COR-L47 (cell line): ENCODE measurements around the gene CENPH.
"Not testable (repeated sequence)": the region's sequence is repeated elsewhere in the genome, so short reads cannot be mapped to it uniquely, and the experiment has no call there.

Experiments used
- DNase-seq: peaks from one replicate; lab custom pipeline; 2025; lab: John Stamatoyannopoulos, UW

The CENPH gene

DNA sequence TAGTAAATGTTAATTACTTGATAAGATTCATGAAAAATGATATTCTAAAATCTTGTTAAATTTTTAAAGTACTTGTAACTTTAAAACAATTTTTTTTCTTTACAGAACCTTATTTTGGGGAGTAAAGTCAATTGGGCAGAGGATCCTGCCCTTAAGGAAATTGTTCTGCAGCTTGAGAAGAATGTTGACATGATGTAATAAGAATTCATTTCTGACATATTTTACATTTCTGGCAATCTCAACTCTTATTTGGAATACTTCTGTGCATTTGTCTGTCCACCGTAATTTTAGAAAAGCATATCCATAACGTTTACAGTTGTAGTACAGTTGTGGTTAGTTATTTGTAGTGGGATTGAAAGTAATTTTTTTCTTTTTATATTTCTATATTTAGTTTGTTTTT lies 20.2 kb downstream of the CENPH start:
- no peak for DNase-seq

DNA sequence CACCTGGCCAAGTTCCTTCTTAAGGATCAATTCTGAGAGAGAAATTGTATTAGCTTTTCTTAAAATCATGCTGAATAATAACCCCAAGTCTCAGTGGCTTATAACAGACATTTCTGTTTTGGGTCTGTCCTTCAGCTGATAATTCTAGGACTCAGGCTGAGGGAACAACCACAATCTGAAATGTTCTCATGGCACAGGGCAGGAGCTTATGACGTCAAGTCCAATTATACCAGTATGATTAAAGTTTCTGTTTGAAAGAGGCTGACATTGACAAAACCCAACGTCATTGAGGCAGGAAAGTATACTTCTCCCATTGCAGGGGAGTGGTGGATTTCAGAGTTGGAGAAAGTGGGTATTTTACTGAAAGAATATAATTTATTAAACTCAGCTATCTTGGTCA lies 21.8 kb downstream of the CENPH start:
- no peak for DNase-seq

DNA sequence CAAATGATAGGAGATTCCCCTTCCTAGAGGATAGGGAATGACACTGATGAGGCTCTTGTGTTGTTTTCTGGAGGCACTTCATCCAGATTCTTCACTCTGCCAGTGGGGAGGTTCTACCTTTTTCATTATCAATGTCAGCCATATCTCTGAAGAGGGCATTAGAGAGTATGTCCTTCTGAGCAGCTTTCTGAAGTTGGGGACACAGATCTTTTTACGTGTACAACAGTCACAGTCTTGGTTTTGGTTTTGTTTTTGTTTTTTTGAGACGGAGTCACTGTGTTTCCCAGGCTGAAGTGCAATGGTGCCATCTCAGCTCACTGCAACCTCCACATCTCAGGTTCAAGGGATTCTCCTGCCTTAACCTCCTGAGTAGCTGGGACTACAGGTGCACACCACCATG lies 22.6 kb downstream of the CENPH start:
- DNase-seq = no peak

DNA sequence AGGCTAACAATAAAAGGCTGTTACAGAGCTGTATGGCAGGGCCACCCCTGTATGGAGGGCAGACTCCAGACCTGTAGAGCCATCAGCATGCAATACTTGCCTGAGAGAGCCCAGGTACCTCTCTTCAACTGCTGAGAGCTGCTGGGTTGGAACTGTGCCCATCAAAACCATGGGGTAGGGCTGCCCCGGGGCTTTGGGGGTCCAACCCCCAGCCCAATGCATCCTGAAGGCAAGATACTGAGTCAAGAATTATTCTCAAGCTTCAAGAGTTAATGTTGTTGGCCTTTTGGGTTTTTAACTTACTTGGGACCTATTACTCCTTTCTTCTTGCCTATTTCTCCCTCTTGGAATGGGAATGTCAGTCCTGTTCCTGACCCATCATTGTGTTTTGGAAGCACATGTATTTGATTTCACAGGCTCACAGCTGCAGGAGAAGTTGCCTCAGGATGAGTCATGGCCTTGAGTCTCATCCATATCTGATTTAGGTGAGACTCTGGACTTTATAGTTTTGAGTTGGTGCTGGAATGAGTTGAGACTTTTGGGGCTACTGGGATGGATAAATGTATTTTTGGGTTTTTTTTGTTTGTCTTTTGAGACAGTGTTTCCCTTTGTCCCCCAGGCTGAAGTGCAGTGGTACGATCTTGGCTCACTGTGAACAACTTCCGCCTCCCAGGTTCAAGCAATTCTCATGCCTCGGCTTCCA lies 24.3 kb downstream of the CENPH start:
- DNase-seq = no peak

DNA sequence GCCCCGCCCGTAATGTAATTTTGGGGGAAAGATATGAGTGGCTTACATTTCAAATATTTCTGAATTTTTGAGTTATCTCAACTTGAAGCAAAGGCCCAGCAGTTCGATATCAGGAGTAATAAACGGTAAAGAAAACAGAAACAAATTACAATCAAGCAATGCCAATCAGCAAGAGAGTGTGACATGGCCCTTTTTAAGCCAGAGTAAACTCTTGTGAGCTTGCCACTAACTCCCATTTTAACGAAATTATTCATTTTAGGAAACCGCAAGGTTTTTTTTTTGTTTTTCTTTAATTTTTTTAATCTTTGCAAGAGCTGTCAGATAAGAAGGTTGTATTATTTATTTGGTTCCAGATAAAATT lies 27.7 kb downstream of the CENPH start:
- DNase-seq = no peak

DNA sequence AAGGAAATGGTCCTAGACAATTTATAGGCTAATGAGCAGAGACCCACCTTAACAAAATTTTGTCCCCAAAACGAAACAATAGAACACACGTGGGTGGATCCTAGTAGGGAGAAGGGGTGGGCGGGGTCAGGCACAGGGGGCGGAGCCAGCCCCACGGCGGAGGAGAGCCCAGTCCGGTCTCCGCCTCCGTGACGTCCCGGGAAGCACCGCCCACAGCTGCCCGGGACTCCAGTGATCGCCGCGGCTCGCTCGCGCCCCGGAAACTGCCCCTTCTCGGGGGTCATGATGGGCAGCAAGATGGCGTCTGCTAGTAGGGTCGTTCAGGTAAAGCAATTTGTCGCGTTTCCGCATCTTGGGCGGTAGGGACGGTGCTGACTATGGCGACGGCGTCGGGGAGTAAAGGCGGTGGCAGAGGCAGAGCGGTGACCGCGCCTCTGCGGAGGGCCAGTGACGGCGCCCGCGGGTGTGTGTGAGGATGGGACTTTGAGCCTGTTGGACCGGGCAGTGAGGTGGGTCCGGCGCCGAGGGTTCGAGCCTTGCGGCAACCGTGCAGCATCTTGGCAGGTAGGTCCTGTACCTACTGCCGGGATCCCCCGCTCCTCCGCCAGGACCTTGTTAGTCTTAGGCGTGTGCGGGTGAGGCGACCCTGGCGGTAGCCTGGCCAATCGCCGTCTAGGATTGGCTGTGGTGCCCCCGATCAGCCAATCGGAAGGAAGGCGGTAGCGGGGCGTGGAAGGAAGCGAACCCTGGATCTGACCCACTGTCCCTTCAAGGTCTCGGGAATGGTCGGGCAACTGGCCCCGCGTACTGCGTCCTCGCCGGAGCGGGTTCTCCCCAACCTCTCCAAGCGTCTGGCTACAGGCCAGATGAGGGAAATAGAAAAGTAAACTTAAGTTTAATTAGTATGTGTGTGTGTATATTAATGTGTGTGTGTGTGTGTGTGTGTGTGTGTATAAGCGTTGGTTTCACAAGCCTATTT lies 28.5 kb downstream of the CENPH start:
- DNase-seq = peak; percentile 92

DNA sequence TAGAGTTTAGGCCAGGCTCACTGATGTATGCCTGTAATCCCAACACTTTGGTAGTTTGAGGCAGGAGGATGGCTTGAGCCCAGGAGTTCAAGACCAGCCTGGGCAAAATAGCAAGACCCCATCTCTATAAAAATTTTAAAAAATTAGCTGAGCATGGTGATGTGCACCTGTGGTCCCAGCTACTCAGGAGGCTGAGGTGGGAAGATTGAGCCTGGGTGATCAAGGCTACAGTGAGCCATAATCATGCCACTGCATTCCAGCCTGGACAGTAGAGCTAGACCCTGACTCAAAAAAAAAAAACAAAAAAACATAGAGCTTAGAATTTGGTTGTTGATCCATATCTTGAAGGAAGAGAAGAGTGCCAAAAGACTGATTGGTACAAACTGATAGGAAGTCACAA lies 30.6 kb downstream of the CENPH start:
- DNase-seq = no peak

DNA sequence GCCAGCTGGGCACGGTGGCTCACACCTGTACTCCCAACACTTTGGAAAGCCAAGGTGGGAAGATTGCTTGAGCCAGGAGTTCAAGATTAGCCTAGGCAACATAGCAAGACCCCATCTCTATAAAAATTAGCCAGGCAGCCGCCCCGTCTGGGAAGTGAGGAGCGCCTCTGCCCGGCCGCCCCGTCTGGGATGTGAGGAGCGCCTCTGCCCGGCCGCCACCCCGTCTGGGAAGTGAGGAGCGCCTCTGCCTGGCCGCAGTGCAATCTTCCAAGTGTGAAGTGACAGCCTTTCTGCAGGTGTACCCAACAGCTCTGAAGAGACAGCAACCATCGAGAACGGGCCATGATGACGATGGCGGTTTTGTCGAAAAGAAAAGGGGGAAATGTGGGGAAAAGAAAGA lies 31.0 kb downstream of the CENPH start:
- not testable (repeated sequence) for DNase-seq

DNA sequence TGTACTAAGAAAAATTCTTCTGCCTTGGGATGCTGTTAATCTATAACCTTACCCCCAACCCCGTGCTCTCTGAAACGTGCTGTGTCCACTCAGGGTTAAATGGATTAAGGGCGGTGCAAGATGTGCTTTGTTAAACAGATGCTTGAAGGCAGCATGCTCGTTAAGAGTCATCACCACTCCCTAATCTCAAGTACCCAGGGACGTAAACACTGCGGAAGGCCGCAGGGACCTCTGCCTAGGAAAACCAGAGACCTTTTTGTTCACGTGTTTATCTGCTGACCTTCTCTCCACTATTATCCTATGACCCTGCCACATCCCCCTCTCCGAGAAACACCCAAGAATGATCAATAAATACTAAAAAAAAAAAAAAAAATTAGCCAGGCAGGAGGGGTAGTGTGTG lies 31.4 kb downstream of the CENPH start:
- DNase-seq = not testable (repeated sequence)

DNA sequence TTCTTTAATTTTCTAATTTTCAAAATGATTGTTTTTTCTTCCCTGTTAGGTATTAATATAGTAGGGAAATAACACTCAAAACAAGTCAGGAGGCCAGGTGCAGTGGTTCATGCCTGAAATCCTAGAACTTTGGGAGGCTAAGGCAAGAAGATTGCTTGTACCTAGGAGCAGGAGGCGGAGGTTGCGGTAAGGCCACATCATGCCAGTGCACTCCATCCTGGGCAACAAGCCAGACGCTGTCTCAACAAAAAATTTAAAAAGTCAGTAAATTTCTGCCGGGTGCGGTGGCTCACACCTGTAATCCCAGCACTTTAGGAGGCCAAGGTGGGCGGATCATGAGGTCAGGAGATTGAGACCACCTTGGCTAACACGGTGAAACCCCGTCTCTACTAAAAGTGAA lies 35.1 kb downstream of the CENPH start:
- DNase-seq = no peak

DNA sequence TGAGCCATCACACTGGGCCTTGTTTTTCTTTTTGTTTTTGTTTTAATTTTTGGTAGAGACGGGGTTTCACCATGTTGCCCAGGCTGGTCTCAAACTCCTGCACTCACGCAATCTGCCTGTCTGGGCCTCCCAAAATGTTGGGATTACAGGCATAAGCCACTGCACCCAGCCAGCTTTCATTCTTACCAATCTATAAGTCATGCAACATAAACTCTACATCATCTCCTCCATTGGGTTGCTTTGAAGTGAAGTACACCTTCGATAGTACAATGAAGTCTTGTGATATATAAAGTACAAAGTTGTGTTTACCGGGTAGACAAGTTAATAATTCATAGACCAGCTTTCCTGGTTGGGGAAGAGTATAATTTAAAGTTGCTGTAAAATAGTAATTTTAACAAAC lies 36.5 kb downstream of the CENPH start:
- no peak for DNase-seq

DNA sequence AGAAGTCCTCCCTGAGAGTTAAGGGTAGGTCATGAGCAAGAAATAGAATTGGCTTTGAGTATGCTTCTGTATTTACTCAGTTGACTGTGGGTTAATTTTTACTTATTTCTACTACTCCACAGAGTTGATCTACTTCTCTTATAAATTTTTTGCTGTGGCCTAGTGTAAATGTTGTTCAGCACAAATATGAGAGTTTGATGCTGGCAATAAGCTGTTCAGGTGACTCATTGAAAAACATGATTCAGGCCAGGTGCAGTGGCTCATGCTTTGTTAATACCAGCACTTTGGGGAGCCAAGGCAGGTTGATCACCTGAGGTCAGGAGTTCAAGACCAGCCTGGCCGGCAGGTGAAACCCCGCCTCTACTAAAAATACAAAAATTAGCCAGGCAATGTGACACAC lies 40.8 kb downstream of the CENPH start:
- no peak for DNase-seq

DNA sequence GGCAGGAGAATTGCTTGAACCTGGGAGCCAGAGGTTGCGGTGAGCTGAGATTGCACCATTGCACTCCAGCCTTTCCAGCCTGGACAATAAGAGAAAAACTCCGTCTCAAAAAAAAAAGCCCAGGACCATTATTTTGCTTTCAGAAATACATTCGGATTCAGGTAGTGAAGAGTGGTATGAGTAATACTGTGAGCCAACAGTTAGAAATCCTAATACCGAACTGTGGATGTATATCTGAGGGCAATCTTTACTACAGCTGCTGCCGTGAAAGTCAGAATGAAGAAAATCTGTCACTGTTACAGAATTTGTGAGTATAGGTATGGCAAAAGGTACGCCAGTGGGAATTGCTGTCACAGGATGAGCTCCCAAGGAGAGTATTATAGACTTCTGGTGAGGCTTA lies 41.9 kb downstream of the CENPH start:
- DNase-seq = no peak

DNA sequence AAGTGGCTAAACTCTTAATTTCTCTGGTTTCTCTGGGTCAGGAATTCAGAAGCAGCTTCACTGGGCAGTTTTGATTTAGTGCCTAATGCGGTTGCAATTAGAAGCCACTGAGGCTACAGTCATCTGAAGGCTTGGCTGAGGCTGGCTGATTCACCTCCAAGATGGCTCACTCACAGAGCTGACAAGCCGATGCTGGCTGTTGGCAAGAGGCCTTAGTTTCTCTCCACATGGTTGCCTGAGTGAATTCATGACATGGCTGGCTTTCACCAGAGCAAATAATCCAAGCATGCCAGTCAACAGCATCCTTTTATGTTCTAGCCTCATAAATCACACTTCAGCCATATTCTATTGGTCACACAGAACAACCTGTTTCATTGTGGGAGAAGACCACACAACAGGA lies 42.5 kb downstream of the CENPH start:
- DNase-seq = no peak

DNA sequence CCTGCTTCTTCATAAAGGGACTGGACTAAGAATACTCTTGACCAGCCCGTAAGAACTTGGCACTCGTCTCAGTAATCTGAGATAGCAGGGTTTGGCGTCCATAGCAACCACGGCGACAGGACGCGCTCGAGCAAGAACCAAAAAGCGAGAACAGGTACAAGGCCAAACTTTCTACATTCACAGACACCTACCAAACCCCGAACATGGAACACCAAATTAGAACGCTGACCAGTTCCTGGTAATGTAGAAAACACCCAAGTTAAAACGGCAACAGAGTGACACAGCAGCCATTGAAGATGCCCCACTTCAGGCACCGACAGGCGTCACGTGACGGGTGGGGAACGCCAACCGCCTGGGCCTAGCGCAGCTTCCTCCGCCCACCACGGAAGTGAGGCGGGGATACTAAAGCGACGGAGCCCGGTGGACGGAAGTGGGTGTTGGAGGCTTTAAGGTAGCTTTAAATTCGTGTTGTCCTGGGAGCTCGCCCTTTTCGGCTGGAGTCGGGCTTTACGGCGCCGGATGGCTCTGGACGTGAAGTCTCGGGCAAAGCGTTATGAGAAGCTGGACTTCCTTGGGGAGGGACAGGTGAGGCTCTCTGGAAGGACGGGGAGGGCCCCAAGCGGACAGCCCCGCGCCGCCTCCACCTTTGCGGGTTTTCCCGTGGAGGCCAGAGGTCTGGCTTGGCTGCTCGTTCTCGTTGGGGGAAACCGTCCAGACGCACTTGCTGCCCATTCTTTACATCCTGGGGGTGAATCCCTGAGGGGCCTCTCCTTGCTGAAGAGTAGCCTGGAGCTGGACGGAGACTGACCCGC lies 45.3 kb downstream of the CENPH start, which contains the start of gene CDK7:
TSS of gene CDK7 (plus strand) at position 430 of the 812 bp plus-strand sequence. CDS start at position 520, 90 bp downstream.
- DNase-seq = peak; percentile 80

DNA sequence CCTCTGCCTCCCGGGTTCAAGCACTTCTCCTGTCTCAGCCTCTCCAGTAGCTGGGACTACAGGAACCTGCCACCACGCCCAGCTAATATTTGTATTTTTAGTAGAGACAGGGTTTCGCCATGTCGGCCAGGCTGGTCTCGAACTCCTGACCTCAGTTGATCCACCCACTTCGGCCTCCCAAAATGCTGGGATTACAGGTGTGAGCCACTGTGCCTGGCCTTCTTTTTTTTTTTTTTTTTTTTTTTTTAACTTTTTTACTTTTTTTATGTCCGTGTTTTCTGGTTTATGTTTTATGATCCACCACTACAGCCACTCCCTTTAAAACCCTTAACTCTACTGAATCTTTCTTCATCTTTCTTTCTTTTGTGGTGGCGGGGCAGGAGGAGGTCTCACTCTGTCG lies 47.4 kb downstream of the CENPH start:
- DNase-seq = not testable (repeated sequence)

DNA sequence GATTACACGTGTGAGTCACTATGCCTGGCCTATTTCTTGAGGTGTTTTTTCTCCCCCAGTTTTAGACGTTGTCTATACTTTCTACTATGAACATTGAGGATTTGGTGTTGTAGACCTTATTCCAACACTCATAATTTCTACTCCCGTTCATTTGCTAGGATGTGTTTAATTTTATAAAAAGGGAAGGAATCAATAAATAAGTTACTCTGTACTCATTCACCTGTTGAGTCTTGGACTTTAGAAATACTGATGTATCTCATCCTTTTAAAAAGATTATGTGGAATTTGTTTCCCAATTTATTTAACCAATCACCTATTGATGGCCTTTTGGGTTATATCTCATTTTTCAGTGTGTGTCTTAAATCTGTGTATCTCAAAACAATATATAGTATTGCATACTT lies 48.5 kb downstream of the CENPH start:
- DNase-seq = no peak

DNA sequence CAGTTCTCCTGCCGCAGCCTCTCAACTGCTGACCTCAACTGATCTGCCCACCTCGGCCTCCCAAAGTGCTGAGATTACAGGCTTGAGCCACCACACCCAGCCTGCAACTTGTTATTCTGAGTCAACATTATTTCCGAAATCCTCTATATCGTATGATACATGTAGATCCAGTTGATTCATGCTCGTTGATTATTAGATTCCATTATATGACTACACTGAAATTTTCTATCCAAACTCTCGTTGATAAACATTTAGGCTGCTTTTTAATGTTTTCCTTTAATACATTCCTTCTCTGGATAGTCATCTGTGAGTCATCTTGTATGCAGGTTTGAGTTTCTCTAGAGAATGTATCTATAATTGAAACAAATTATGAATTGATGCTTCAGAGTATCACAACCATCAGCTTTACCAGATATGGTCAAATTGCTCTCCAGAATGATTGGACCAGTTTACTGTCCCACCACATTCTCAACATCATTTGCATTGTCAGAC lies 49.4 kb downstream of the CENPH start:
- no peak for DNase-seq

DNA sequence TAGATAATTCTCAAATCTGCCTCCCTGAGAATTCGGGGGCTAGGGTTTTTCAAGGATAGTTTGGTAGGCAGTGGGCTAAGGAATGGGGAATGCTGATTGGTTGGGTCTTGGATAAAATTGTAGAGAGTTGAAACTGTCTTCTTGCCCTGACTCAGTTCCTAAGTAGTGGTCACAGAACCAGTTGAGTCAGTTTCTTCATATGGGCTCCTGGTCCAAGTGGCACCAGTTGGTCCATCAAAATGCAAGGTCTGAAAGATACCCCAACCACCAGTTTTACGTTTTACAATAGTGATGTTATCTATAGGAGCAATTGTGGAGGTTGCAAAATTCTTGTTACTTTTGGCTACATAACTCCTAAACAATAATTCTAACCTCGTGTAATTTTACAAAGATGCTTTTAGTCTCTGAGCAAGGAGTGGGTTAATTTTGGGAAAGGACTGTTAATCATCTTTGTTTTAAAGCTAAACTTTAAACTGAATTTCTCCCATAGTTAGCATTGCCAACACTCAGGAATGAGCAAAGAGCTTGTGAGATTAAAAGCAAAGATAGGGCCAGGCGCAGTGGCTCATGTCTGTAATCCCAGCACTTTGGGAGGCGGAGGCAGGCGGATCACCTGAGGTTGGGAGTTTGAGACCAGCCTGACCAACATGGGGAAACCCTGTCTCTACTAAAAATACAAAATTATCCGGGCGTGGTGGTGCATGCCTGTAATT lies 53.0 kb downstream of the CENPH start:
- no peak for DNase-seq

DNA sequence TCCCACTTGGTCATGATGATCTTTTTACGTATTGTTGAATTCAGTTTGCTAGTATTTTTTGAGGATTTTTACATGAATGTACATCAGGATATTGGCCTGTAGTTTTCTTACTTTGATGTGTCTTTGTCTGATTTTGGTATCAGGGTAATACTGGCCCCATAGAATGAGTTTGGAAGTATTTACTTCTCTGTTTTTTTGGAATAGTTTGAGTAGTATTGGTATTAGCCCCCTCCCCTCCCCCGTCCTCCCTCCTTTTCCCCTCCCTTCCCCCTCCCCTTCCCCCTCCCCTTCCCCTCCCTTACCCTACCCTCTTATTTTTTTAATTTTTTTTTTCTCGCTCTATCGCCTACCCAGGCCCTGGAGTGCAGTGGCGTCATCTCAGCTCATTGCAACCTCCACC lies 55.6 kb downstream of the CENPH start:
- no peak for DNase-seq

DNA sequence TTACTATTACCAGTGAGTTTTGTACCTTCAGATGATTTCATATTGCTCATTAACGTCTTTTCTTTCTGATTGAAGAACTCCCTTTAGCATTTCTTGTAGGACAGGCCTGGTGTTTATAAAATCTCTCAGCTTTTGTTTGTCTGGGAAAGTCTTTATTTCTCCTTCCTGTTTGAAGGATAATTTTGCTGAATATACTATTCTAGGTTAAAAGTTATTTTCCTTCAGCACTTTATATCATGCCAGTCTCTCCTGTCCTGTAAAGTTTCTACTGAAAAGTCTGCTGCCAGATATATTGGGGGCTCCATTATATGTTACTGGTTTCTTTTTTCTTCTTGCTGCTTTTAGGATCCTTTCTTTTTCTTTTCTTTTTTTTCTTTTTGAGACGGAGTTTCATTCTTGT lies 58.6 kb downstream of the CENPH start:
- DNase-seq = no peak

DNA sequence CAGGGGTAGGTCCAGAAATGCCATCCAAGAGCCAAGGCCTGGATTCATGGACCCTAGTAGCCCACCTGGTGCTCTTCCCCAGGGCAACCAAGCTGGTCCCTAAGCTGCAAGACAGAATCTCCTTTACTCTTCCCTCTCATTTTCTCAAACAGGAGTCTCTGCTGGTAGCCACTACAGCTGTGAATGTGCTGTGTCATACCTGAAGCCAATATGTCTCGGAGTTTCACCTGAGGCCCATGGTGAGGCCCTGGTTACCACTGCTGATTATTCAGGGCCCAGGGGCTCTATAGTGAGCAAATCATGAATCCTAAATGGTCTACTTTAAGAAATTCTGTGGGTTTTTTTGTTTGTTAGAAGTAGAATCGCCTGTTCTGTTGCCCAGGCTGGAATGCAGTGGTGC lies 61.2 kb downstream of the CENPH start:
- DNase-seq = no peak
